Mesodermal cell (in vitro differentiated cells): ENCODE results near the gene COL19A1.
"Not testable (repeated sequence)": the region's sequence is repeated elsewhere in the genome, so short reads cannot be mapped to it uniquely, and the experiment has no call there.

Source experiments
- H3K27ac ChIP-seq: 2 replicates; pipeline ENCODE4 v1.7.0; 2013; ENCODE audit warnings: mild to moderate bottlenecking, low read depth, low read length, moderate library complexity; ENCODE audit not compliant: severe bottlenecking
- H3K36me3 ChIP-seq: 2 replicates; pipeline ENCODE4 v1.7.1; 2013; ENCODE audit warnings: mild to moderate bottlenecking, low read length, moderate library complexity; ENCODE audit not compliant: control insufficient read depth, insufficient read depth
- H3K4me1 ChIP-seq: one replicate; pipeline ENCODE4 v1.7.1; 2013; ENCODE audit warnings: mild to moderate bottlenecking, low read length; ENCODE audit not compliant: insufficient read depth, control insufficient read depth, poor library complexity, severe bottlenecking
- H3K4me3 ChIP-seq: 2 replicates; pipeline ENCODE4 v1.7.0; 2013; ENCODE audit warnings: low read length, control low read depth, mild to moderate bottlenecking; ENCODE audit not compliant: insufficient read depth, poor library complexity, severe bottlenecking; ENCODE audit errors: extremely low read depth
- H3K9me3 ChIP-seq: 2 replicates; pipeline ENCODE4 v1.7.1; 2013; ENCODE audit warnings: mild to moderate bottlenecking, low read length, moderate library complexity; ENCODE audit not compliant: control insufficient read depth
- WGBS, 2 experiments: methylation state at CpG; one replicate each; pipeline ENCODE4 v1.1.5; 2013; ENCODE audit warnings: missing lambda C conversion rate in 2 of 2; ENCODE audit not compliant: insufficient coverage in 2 of 2; 5-methylcytosine and 5-hydroxymethylcytosine counted together

COL19A1 gene

GRCh38 chr6:69958978-69959377 lies 92.6 kb downstream of the COL19A1 start:
- Histone ChIP-seq H3K4me3 (no peak overlapping the region), H3K9me3 (no peaks in the 10 kb centered on the region), H3K27ac (no peak overlapping the region), H3K36me3 (no peaks in the 10 kb centered on the region), H3K4me1 (no peaks in the 10 kb centered on the region)
- no CpG with 5 or more reads among the region's 1 CpG for WGBS, 2 experiments

- not testable (repeated sequence) for H3K4me3 ChIP-seq, H3K27ac ChIP-seq, H3K9me3 ChIP-seq, H3K4me1 ChIP-seq, H3K36me3 ChIP-seq
- WGBS, 2 experiments = 80 to 90% methylated on average over 1 to 7 of the region's 16 CpGs
Measured at GRCh38 chr6:69965974-69966373, 99.6 kb downstream of the COL19A1 start.

GRCh38 chr6:69973138-69973537 lies 106.8 kb downstream of the COL19A1 start:
- no peaks in the 10 kb centered on the region for H3K9me3 ChIP-seq
- H3K4me3 ChIP-seq = no peak overlapping the region
- no peak overlapping the region for H3K27ac ChIP-seq
- no CpG with 5 or more reads among the region's 2 CpGs for WGBS, 2 experiments
- H3K4me1 ChIP-seq = peaks cover 2% of the 10 kb centered on the region
- H3K36me3 ChIP-seq = no peaks in the 10 kb centered on the region

- Histone ChIP-seq H3K36me3 (no peaks in the 10 kb centered on the region), H3K4me1 (peaks cover 2% of the 10 kb centered on the region), H3K4me3 (no peak overlapping the region), H3K9me3 (no peaks in the 10 kb centered on the region), H3K27ac (no peak overlapping the region)
- 90 to 100% methylated on average over 1 to 2 of the region's 3 CpGs for WGBS, 2 experiments
Measured at GRCh38 chr6:69973763-69974162, 107.4 kb downstream of the COL19A1 start.

GRCh38 chr6:69974193-69974592 lies 107.8 kb downstream of the COL19A1 start:
- Histone ChIP-seq H3K4me1 (peaks cover 2% of the 10 kb centered on the region), H3K27ac (no peak overlapping the region), H3K36me3 (no peaks in the 10 kb centered on the region), H3K9me3 (no peaks in the 10 kb centered on the region), H3K4me3 (no peak overlapping the region)
- WGBS, 2 experiments = 86% methylated on average over 1 of the region's 2 CpGs; no CpG with 5 or more reads in 1 of the 2 experiments

- Histone ChIP-seq H3K9me3 (no peaks in the 10 kb centered on the region), H3K4me1 (peaks cover 2% of the 10 kb centered on the region), H3K27ac (no peak overlapping the region), H3K4me3 (no peak overlapping the region), H3K36me3 (no peaks in the 10 kb centered on the region)
- 80 to 100% methylated on average over 2 of the region's 4 CpGs for WGBS, 2 experiments
Measured at GRCh38 chr6:69976591-69977090, 110.3 kb downstream of the COL19A1 start.

GRCh38 chr6:69980624-69981023 lies 114.3 kb downstream of the COL19A1 start:
- WGBS, 2 experiments = 75 to 94% methylated on average over 2 of the region's 2 CpGs
- Histone ChIP-seq H3K4me3 (no peak overlapping the region), H3K4me1 (no peaks in the 10 kb centered on the region), H3K36me3 (no peaks in the 10 kb centered on the region), H3K27ac (no peak overlapping the region), H3K9me3 (no peaks in the 10 kb centered on the region)

- Histone ChIP-seq H3K9me3 (no peaks in the 10 kb centered on the region), H3K27ac (no peak overlapping the region), H3K4me3 (no peak overlapping the region), H3K36me3 (no peaks in the 10 kb centered on the region), H3K4me1 (no peaks in the 10 kb centered on the region)
- WGBS, 2 experiments = no CpG with 5 or more reads among the region's 3 CpGs
Measured at GRCh38 chr6:69984506-69984905, 118.2 kb downstream of the COL19A1 start.

GRCh38 chr6:69985180-69985579 lies 118.8 kb downstream of the COL19A1 start:
- Histone ChIP-seq H3K27ac (no peak overlapping the region), H3K4me1 (no peaks in the 10 kb centered on the region), H3K4me3 (no peak overlapping the region), H3K9me3 (no peaks in the 10 kb centered on the region), H3K36me3 (no peaks in the 10 kb centered on the region)
- WGBS, 2 experiments = 83 to 100% methylated on average over 1 of the region's 1 CpG

- Histone ChIP-seq H3K27ac (no peak overlapping the region), H3K4me3 (no peak overlapping the region), H3K4me1 (no peaks in the 10 kb centered on the region), H3K9me3 (no peaks in the 10 kb centered on the region), H3K36me3 (no peaks in the 10 kb centered on the region)
- WGBS, 2 experiments = 67 to 100% methylated on average over 1 of the region's 2 CpGs
Measured at GRCh38 chr6:69987550-69987949, 121.2 kb downstream of the COL19A1 start.

- Histone ChIP-seq H3K36me3 (no peaks in the 10 kb centered on the region), H3K4me1 (no peaks in the 10 kb centered on the region), H3K27ac (no peak overlapping the region), H3K4me3 (no peak overlapping the region), H3K9me3 (no peaks in the 10 kb centered on the region)
- WGBS, 2 experiments = 65 to 82% methylated on average over 2 of the region's 5 CpGs
Measured at GRCh38 chr6:69988458-69989126, 122.2 kb downstream of the COL19A1 start.
